GM12875 (cell line): ENCODE data around the gene NLRP13.

Experiments used
- H3K4me3 ChIP-seq: one replicate; pipeline ENCODE4 v1.5.1; 2011; ENCODE audit warnings: low read depth, low read length, control low read depth
- CTCF ChIP-seq: IDR thresholded peaks from 2 replicates; pipeline ENCODE4 v1.5.1; 2011; ENCODE audit warnings: low read depth, mild to moderate bottlenecking, control low read depth, inconsistent platforms, low read length, moderate library complexity, borderline replicate concordance; ENCODE audit not compliant: insufficient read depth

NLRP13 gene

GRCh38 chr19:55866521-55866920 lies 65.6 kb downstream of the NLRP13 start:
- TF ChIP-seq CTCF = no peak
- no peak overlapping the region for H3K4me3 ChIP-seq

DNA sequence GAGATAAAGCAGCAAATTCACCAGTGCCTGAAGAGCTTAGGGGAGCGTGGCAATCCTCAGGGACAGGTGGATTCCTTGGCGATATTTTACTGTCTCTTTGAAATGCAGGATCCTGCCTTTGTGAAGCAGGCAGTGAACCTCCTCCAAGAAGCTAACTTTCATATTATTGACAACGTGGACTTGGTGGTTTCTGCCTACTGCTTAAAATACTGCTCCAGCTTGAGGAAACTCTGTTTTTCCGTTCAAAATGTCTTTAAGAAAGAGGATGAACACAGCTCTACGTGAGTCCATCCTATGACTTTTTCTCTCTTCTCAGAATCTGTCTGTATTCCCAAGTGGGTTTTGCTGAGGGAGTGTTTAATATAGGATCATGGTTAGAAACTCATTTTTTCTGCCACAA lies 73.2 kb downstream of the NLRP13 start:
- no peak overlapping the region for H3K4me3 ChIP-seq
- TF ChIP-seq CTCF = no peak

GRCh38 chr19:55858401-55858800 lies 73.7 kb downstream of the NLRP13 start:
- no peak for TF ChIP-seq CTCF
- no peak overlapping the region for H3K4me3 ChIP-seq

- TF ChIP-seq CTCF = no peak
- H3K4me3 ChIP-seq = no peak overlapping the region
These were observed 74.2 kb downstream of the NLRP13 start for GRCh38 chr19:55857974-55858373.

DNA sequence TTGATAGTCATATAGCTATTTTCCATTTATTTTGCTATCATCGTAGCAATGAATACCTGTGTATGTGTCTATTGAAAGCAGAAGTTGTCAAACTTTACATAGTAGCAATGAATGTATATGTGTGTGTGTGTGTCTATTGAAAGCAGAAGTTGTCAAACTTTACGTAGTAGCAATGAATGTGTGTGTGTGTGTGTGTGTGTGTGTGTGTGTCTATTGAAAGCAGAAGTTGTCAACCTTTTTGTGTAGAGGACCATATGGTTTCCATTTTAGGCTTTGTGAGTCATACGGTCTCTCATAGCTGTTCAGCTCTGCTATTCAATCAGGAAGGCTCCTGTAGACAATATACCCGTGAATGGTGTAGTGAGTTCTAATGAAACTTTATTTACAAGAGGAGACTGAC lies 75.0 kb downstream of the NLRP13 start:
- TF ChIP-seq CTCF = no peak
- H3K4me3 ChIP-seq = no peak overlapping the region

- no peak for TF ChIP-seq CTCF
- no peak overlapping the region for H3K4me3 ChIP-seq
These were observed 77.0 kb downstream of the NLRP13 start for GRCh38 chr19:55855160-55855559.
